BJ (cell line): ENCODE results near the gene MAPK6. TPM values are rescaled to one million over a fixed set of nuclear protein-coding genes. Genes with fewer than 3 reads are reported as not detected.
A peak's percentile ranks its signal among the peaks of the same experiment; 100 is the strongest.

Experiments
- CTCF ChIA-PET: fragments of 350-600 bp; formaldehyde crosslinking; extraction: SDS; loops from one replicate; lab custom pipeline; 2021; ENCODE audit warnings: antibody characterized with exemption, inconsistent platforms; lab: Yijun Ruan, JAX
- POLR2A ChIA-PET: fragments of 300-600 bp; sonication (Branson Sonifier 250); formaldehyde crosslinking; extraction: SDS; loops from one replicate; lab custom pipeline; 2021; ENCODE audit warnings: antibody characterized with exemption; lab: Charles Lee
- DNase-seq: peaks from one replicate; pipeline ENCODE4 v3.0.0-alpha.2; 2011; ENCODE audit warnings: low read depth
- H3K27me3 ChIP-seq: 2 replicates; pipeline ENCODE4 v1.6.0; 2011; ENCODE audit warnings: low read length; ENCODE audit not compliant: control insufficient read depth, insufficient read depth
- H3K36me3 ChIP-seq: 2 replicates; pipeline ENCODE4 v1.5.1; 2011; ENCODE audit warnings: low read length; ENCODE audit not compliant: control insufficient read depth, insufficient read depth
- H3K4me3 ChIP-seq: 2 replicates; pipeline ENCODE4 v1.5.1; 2011; ENCODE audit warnings: low read depth, mild to moderate bottlenecking, control low read depth, low read length
- CTCF ChIP-seq: IDR thresholded peaks from 2 replicates; pipeline ENCODE4 v1.5.1; 2011; ENCODE audit warnings: low read depth, mild to moderate bottlenecking, control low read depth, inconsistent platforms, low read length, moderate library complexity; ENCODE audit not compliant: insufficient read depth
- polyA plus RNA-seq: library from polyadenylated mRNA; depleted of rRNA; stranded (reverse); fragments of >200 nt; gene quantifications from 2 replicates; pipeline ENCODE4 v1.2.3, GENCODE V29; 2011

MAPK6 gene
- polyA plus RNA-seq, 1 experiment = 21.2 TPM

- Histone ChIP-seq H3K36me3 (no peaks in the 10 kb centered on the region), H3K27me3 (no peaks in the 10 kb centered on the region), H3K4me3 (no peak overlapping the region)
- POLR2A ChIA-PET = no interaction called here
- CTCF ChIA-PET = no interaction called here
- no peak for TF ChIP-seq CTCF
- DNase-seq = peak; percentile 79
Observed at GRCh38 chr15:52100807-52101442, 81.9 kb downstream of the MAPK6 start.

- POLR2A ChIA-PET = no interaction called here
- H3K4me3 ChIP-seq = no peak overlapping the region
- CTCF ChIA-PET = no interaction called here
- H3K36me3 ChIP-seq = no peaks in the 10 kb centered on the region
- no peak for TF ChIP-seq CTCF
- H3K27me3 ChIP-seq = no peaks in the 10 kb centered on the region
- DNase-seq = no peak
Observed at GRCh38 chr15:52101542-52102323, 82.7 kb downstream of the MAPK6 start.

- peak; percentile 59 for DNase-seq
- H3K36me3 ChIP-seq = no peaks in the 10 kb centered on the region
- TF ChIP-seq CTCF = no peak
- POLR2A ChIA-PET = no interaction called here
- CTCF ChIA-PET = no interaction called here
- H3K4me3 ChIP-seq = no peak overlapping the region
- no peaks in the 10 kb centered on the region for H3K27me3 ChIP-seq
Observed at GRCh38 chr15:52102463-52102862, 83.4 kb downstream of the MAPK6 start.

GRCh38 chr15:52103217-52104207 lies 84.5 kb downstream of the MAPK6 start:
- H3K36me3 ChIP-seq = no peaks in the 10 kb centered on the region
- DNase-seq = peak; percentile 78
- POLR2A ChIA-PET = no interaction called here

More at GRCh38 chr15:52103217-52104207, 84.5 kb downstream of the MAPK6 start:
- CTCF ChIA-PET = interaction anchor here (1.0 kb wide), 1 partner anchor 9 kb away, joined by 3 read pairs; no protein-coding TSS in a partner anchor
- TF ChIP-seq CTCF = no peak
- H3K27me3 ChIP-seq = no peaks in the 10 kb centered on the region
- H3K4me3 ChIP-seq = no peak overlapping the region
